Ishikawa (cell line): ENCODE measurements around the gene PLEKHG4.

Experiments used
- CEBPB ChIP-seq: IDR thresholded peaks from 2 replicates; pipeline ENCODE4 v1.6.1; 2012
- CREB1 ChIP-seq: IDR thresholded peaks from 2 replicates; pipeline ENCODE4 v1.6.1; 2012; ENCODE audit warnings: low read depth
- EGR1 ChIP-seq: IDR thresholded peaks from 2 replicates; pipeline ENCODE4 v1.6.1; 2012
- EP300 ChIP-seq: IDR thresholded peaks from 2 replicates; pipeline ENCODE4 v1.6.1; 2012; ENCODE audit warnings: borderline replicate concordance
- FOXM1 ChIP-seq: IDR thresholded peaks from 2 replicates; pipeline ENCODE4 v1.6.1; 2012; ENCODE audit warnings: low read depth, borderline replicate concordance
- MAX ChIP-seq: IDR thresholded peaks from 2 replicates; pipeline ENCODE4 v1.6.1; 2012
- NFIC ChIP-seq: IDR thresholded peaks from 2 replicates; pipeline ENCODE4 v1.6.1; 2012
- RAD21 ChIP-seq: IDR thresholded peaks from 2 replicates; pipeline ENCODE4 v1.6.1; 2012; ENCODE audit warnings: low read depth
- REST ChIP-seq: IDR thresholded peaks from 2 replicates; pipeline ENCODE4 v1.6.1; 2012; ENCODE audit warnings: low read depth, mild to moderate bottlenecking
- TAF1 ChIP-seq: IDR thresholded peaks from 2 replicates; pipeline ENCODE4 v1.6.1; 2012; ENCODE audit warnings: low read depth, mild to moderate bottlenecking
- TCF12 ChIP-seq: IDR thresholded peaks from 2 replicates; pipeline ENCODE4 v1.6.1; 2012; ENCODE audit warnings: low read depth
- TEAD4 ChIP-seq: IDR thresholded peaks from 2 replicates; pipeline ENCODE4 v1.6.1; 2012
- USF1 ChIP-seq: IDR thresholded peaks from 2 replicates; pipeline ENCODE4 v1.6.1; 2012
- YY1 ChIP-seq: IDR thresholded peaks from 2 replicates; pipeline ENCODE4 v1.6.1; 2012; ENCODE audit warnings: low read depth
- ZBTB7A ChIP-seq: IDR thresholded peaks from 2 replicates; pipeline ENCODE4 v1.6.1; 2012; ENCODE audit warnings: low read depth

The PLEKHG4 gene

GRCh38 chr16:67258161-67258835, 21.0 kb upstream of the PLEKHG4 start:
- no peak for TF ChIP-seq RAD21
- no peak for TF ChIP-seq NFIC
- no peak for TF ChIP-seq TAF1
- TF ChIP-seq YY1, result no peak
- TF ChIP-seq TCF12, result no peak
- no peak for TF ChIP-seq FOXM1
- TF ChIP-seq EP300, result no peak
- no peak for TF ChIP-seq CEBPB
- no peak for TF ChIP-seq REST
- no peak for TF ChIP-seq USF1
- no peak for TF ChIP-seq MAX
- TF ChIP-seq EGR1, result no peak
- no peak for TF ChIP-seq ZBTB7A
- no peak for TF ChIP-seq TEAD4
- TF ChIP-seq CREB1, result no peak

GRCh38 chr16:67259705-67260104, 19.6 kb upstream of the PLEKHG4 start:
- TF ChIP-seq EGR1, result no peak
- no peak for TF ChIP-seq NFIC
- no peak for TF ChIP-seq ZBTB7A
- no peak for TF ChIP-seq TAF1
- no peak for TF ChIP-seq MAX
- no peak for TF ChIP-seq RAD21
- TF ChIP-seq USF1, result no peak
- no peak for TF ChIP-seq FOXM1
- no peak for TF ChIP-seq TCF12
- TF ChIP-seq TEAD4, result no peak
- no peak for TF ChIP-seq CEBPB
- no peak for TF ChIP-seq EP300
- no peak for TF ChIP-seq CREB1

GRCh38 chr16:67260426-67261063, 18.8 kb upstream of the PLEKHG4 start:
- TF ChIP-seq CREB1 (no peak), RAD21 (peak; percentile 87)

GRCh38 chr16:67263201-67263600, 16.1 kb upstream of the PLEKHG4 start:
- TF ChIP-seq TAF1 (no peak), RAD21 (no peak), FOXM1 (no peak), CEBPB (no peak)

- TF ChIP-seq TCF12 (no peak), TAF1 (no peak), REST (no peak), CREB1 (no peak), TEAD4 (no peak), CEBPB (no peak), NFIC (no peak), RAD21 (no peak), ZBTB7A (no peak), MAX (no peak), FOXM1 (no peak), USF1 (no peak), YY1 (no peak), EGR1 (no peak), EP300 (no peak)
These were observed 15.1 kb upstream of the PLEKHG4 start for GRCh38 chr16:67264277-67264676.
